ENCODE results near the gene DSC3. TPM values are rescaled to one million over a fixed set of nuclear protein-coding genes. Genes with fewer than 3 reads are reported as not detected.

DSC3 gene
- total and polyA plus RNA-seq, 9 donors = 0.05 to 9.1 (median 0.45) TPM

- intact Hi-C loops (cut with DNase I) = no loop called here
- 42 to 67% (median 50%) methylated on average over 3 of the region's 3 CpGs for WGBS, 3 donors
Observed at GRCh38 chr18:30954262-30954661, 88.3 kb downstream of the DSC3 start.

GRCh38 chr18:30945761-30946160 lies 96.8 kb downstream of the DSC3 start:
- Histone ChIP-seq H3K4me3 (no peak overlapping the region), H3K27ac (no peak overlapping the region), H3K4me1 (ENCODE audit: insufficient read depth) (no peaks in the 10 kb centered on the region), H3K27me3 (no peaks in the 10 kb centered on the region), H3K36me3 (no peaks in the 10 kb centered on the region), H3K9me3 (no peaks in the 10 kb centered on the region)
- DNase-seq = no peak
- TF ChIP-seq CTCF (IDR thresholded peaks at IDR 0.05) (no peak), POLR2A (IDR thresholded peaks at IDR 0.05) (no peak), EP300 (IDR thresholded peaks at IDR 0.05) (no peak)
- intact Hi-C loops (cut with DNase I) = no loop called here
- 56 to 66% (median 61%) methylated on average over 8 of the region's 8 CpGs for WGBS, 3 donors

More at GRCh38 chr18:30954262-30954661, 88.3 kb downstream of the DSC3 start:
- no peaks in the 10 kb centered on the region for H3K9me3 ChIP-seq
- no peaks in the 10 kb centered on the region for H3K27me3 ChIP-seq
- no peaks in the 10 kb centered on the region for H3K4me1 ChIP-seq (ENCODE audit: insufficient read depth)
- no peak for DNase-seq
- no peak for TF ChIP-seq CTCF (IDR thresholded peaks at IDR 0.05)
- no peak for TF ChIP-seq EP300 (IDR thresholded peaks at IDR 0.05)
- no peak for TF ChIP-seq POLR2A (IDR thresholded peaks at IDR 0.05)
- H3K36me3 ChIP-seq = no peaks in the 10 kb centered on the region
- no peak overlapping the region for H3K4me3 ChIP-seq
- no peak overlapping the region for H3K27ac ChIP-seq

- Histone ChIP-seq H3K27ac (no peak overlapping the region), H3K9me3 (no peaks in the 10 kb centered on the region), H3K4me3 (no peak overlapping the region), H3K36me3 (no peaks in the 10 kb centered on the region), H3K4me1 (ENCODE audit: insufficient read depth) (no peaks in the 10 kb centered on the region), H3K27me3 (no peaks in the 10 kb centered on the region)
- WGBS, 3 donors = 48 to 63% (median 49%) methylated on average over 3 of the region's 3 CpGs
- TF ChIP-seq POLR2A (IDR thresholded peaks at IDR 0.05) (no peak), CTCF (IDR thresholded peaks at IDR 0.05) (no peak), EP300 (IDR thresholded peaks at IDR 0.05) (no peak)
- intact Hi-C loops (cut with DNase I) = no loop called here
- no peak for DNase-seq
Observed at GRCh38 chr18:30944773-30945417, 97.6 kb downstream of the DSC3 start.

GRCh38 chr18:30940952-30941539 lies 101.5 kb downstream of the DSC3 start:
- Histone ChIP-seq H3K27ac (no peak overlapping the region), H3K27me3 (no peaks in the 10 kb centered on the region), H3K4me1 (ENCODE audit: insufficient read depth) (no peaks in the 10 kb centered on the region), H3K36me3 (no peaks in the 10 kb centered on the region), H3K4me3 (no peak overlapping the region), H3K9me3 (no peaks in the 10 kb centered on the region)
- TF ChIP-seq POLR2A (IDR thresholded peaks at IDR 0.05) = no peak
- TF ChIP-seq CTCF (IDR thresholded peaks at IDR 0.05) = no peak
- TF ChIP-seq EP300 (IDR thresholded peaks at IDR 0.05) = no peak
- DNase-seq = no peak
- intact Hi-C loops (cut with DNase I) = no loop called here

Small RNA genes within 50 kb of the gene (small RNA-seq; reads per million reads assigned to genes)
- gene RNU6-857P = not detected

Other genes starting within 250 kb of the DSC3 start
- 10 to 100 TPM in 1 of 7 donors, 1 to 10 TPM in 3, under 1 TPM in 3; 0.73 to 12.6 (median 2.5) TPM for gene DSC2, start 59.7 kb upstream of the DSC3 start, total RNA-seq
- gene DSC2, start 59.7 kb upstream of the DSC3 start, polyA plus RNA-seq = 1 to 10 TPM in 1 of 2 donors, under 1 TPM in 1; 0.77 to 4.7 TPM
- gene DSC1, start 120.1 kb upstream of the DSC3 start, total RNA-seq = under 1 TPM in 1 of 7 donors, not detected in 6; 0.11 TPM
- not detected for gene DSC1, start 120.1 kb upstream of the DSC3 start, polyA plus RNA-seq

All from ovary (tissue), 9 donors.